HCT116 (cell line): ENCODE measurements around the gene AMMECR1.

Experiments used
- ELF1 ChIP-seq: IDR thresholded peaks from 2 replicates; pipeline ENCODE4 v1.6.1; 2012; ENCODE audit warnings: low read depth, borderline replicate concordance
- EZH2 ChIP-seq: fragments of 200-600 bp; sonication (generic); IDR thresholded peaks from 2 replicates; pipeline ENCODE4 v1.6.1; 2017; ENCODE audit warnings: antibody characterized with exemption, mixed run types
- EZH2phosphoT487 ChIP-seq: fragments of 200-600 bp; IDR thresholded peaks from 2 replicates; pipeline ENCODE4 v1.6.1; 2018; ENCODE audit warnings: antibody characterized with exemption, borderline replicate concordance
- POLR2A ChIP-seq: IDR thresholded peaks from 2 replicates; pipeline ENCODE4 v1.7.0; 2011; ENCODE audit warnings: borderline replicate concordance; ENCODE audit not compliant: insufficient read depth, insufficient read length; ENCODE audit errors: extremely low read depth
- POLR2AphosphoS5 ChIP-seq: IDR thresholded peaks from 2 replicates; pipeline ENCODE4 v1.6.1; 2011; ENCODE audit warnings: mild to moderate bottlenecking, low read depth, low read length, moderate library complexity
- RAD21 ChIP-seq: IDR thresholded peaks from 2 replicates; pipeline ENCODE4 v1.6.1; 2012; ENCODE audit warnings: low read depth, mild to moderate bottlenecking
- SIN3A ChIP-seq: IDR thresholded peaks from 2 replicates; pipeline ENCODE4 v1.6.1; 2012; ENCODE audit warnings: low read depth
- SP1 ChIP-seq: IDR thresholded peaks from 2 replicates; pipeline ENCODE4 v1.6.1; 2012; ENCODE audit warnings: low read depth
- SRF ChIP-seq: IDR thresholded peaks from 2 replicates; pipeline ENCODE4 v1.6.1; 2012; ENCODE audit warnings: low read depth
- TCF7L2 ChIP-seq: IDR thresholded peaks from 2 replicates; pipeline ENCODE4 v1.7.0; 2011; ENCODE audit warnings: borderline replicate concordance, inconsistent platforms; ENCODE audit not compliant: insufficient read depth, insufficient read length; ENCODE audit errors: extremely low read depth
- YY1 ChIP-seq: IDR thresholded peaks from 2 replicates; pipeline ENCODE4 v1.6.1; 2011; ENCODE audit warnings: low read length, low read depth, moderate library complexity, mild to moderate bottlenecking; ENCODE audit not compliant: insufficient replicate concordance; ENCODE audit errors: extremely low read depth
- ZBTB33 ChIP-seq: IDR thresholded peaks from 2 replicates; pipeline ENCODE4 v1.6.1; 2011; ENCODE audit warnings: mild to moderate bottlenecking, low read length, moderate library complexity; ENCODE audit not compliant: insufficient replicate concordance; ENCODE audit errors: extremely low read depth
- TF ChIP-seq, protein P1 (sequence below), 3 experiments: fragments of 200-600 bp in 1 of 3; sonication (generic) in 1 of 3; IDR thresholded peaks in 2 of 3; conservative IDR thresholded peaks in 1 of 3; 2 replicates each; pipeline ENCODE4 v1.5.1; 2012 to 2017; ENCODE audit warnings: low read depth in 2 of 3, low read length in 2 of 3, antibody characterized with exemption in 1 of 3, borderline replicate concordance in 1 of 3, control low read depth in 1 of 3, mild to moderate bottlenecking in 1 of 3, mixed read lengths in 1 of 3, mixed run types in 1 of 3, moderate library complexity in 1 of 3; ENCODE audit not compliant: insufficient read depth in 1 of 3
- TF ChIP-seq, protein P2 (sequence below): IDR thresholded peaks from 2 replicates; pipeline ENCODE4 v1.6.1; 2012

DNA sequence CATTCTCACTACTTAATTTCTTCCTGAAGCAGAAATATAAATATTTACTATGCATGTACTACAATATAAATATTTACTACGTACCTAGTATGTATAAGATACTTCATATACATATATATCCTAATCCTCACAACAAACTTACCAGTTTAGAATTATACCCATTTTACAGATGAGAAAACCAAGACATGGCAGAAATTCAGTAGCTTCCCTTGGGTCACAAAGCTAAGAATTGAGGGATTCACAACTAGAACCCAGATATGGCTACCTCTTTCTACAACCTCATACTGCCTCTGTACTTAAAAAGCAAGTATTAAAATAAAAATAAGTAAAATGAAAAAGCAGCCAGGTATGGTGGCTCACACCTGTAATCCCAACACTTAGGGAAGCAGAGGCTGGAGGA is 65.9 kb downstream of the AMMECR1 start:
- TF ChIP-seq POLR2A (no peak), SIN3A (no peak), EZH2 (no peak), TCF7L2 (no peak), EZH2phosphoT487 (no peak), SRF (no peak), POLR2AphosphoS5 (no peak), RAD21 (no peak), YY1 (no peak), ZBTB33 (no peak), SP1 (no peak), ELF1 (no peak)
- TF ChIP-seq, protein P1, sequence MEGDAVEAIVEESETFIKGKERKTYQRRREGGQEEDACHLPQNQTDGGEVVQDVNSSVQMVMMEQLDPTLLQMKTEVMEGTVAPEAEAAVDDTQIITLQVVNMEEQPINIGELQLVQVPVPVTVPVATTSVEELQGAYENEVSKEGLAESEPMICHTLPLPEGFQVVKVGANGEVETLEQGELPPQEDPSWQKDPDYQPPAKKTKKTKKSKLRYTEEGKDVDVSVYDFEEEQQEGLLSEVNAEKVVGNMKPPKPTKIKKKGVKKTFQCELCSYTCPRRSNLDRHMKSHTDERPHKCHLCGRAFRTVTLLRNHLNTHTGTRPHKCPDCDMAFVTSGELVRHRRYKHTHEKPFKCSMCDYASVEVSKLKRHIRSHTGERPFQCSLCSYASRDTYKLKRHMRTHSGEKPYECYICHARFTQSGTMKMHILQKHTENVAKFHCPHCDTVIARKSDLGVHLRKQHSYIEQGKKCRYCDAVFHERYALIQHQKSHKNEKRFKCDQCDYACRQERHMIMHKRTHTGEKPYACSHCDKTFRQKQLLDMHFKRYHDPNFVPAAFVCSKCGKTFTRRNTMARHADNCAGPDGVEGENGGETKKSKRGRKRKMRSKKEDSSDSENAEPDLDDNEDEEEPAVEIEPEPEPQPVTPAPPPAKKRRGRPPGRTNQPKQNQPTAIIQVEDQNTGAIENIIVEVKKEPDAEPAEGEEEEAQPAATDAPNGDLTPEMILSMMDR (IDR thresholded peaks at IDR 0.05 in 2 of 3, conservative IDR thresholded peaks at IDR 0.05 in 1 of 3; ENCODE audit: borderline replicate concordance in 1 of 3, insufficient read depth in 1 of 3, low read depth in 2 of 3, low read length in 2 of 3): no peak
- TF ChIP-seq, protein P2, sequence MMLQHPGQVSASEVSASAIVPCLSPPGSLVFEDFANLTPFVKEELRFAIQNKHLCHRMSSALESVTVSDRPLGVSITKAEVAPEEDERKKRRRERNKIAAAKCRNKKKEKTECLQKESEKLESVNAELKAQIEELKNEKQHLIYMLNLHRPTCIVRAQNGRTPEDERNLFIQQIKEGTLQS: no peak
